RWPE2 (cell line): ENCODE data around the gene CST1.
"Not testable (repeated sequence)": the region's sequence is repeated elsewhere in the genome, so short reads cannot be mapped to it uniquely, and the experiment has no call there.

Experiments used
- ATAC-seq: fragments of 200-7000 bp; cut with Tn5 transposase; 3 replicates; pipeline ENCODE4 v1.9.1; 2021; ENCODE audit warnings: low read depth
- DNase-seq: peaks from one replicate; pipeline ENCODE4 v3.0.0-alpha.2; 2020; ENCODE audit warnings: low spot score
- H3K27ac ChIP-seq: fragments of 450-650 bp; 2 replicates; pipeline ENCODE4 v1.5.1; 2017; ENCODE audit warnings: mild to moderate bottlenecking; ENCODE audit not compliant: poor library complexity, severe bottlenecking
- H3K27me3 ChIP-seq: fragments of 250-450 bp; sonication (Bioruptor Pico); 2 replicates; pipeline ENCODE4 v1.5.1; 2021; ENCODE audit warnings: mild to moderate bottlenecking, moderate library complexity; ENCODE audit not compliant: insufficient read depth, poor library complexity, severe bottlenecking
- H3K36me3 ChIP-seq: fragments of 250-450 bp; sonication (Bioruptor Pico); 2 replicates; pipeline ENCODE4 v1.5.1; 2020; ENCODE audit warnings: low read depth, mild to moderate bottlenecking, moderate library complexity
- H3K4me1 ChIP-seq: fragments of 250-450 bp; sonication (Bioruptor Pico); 2 replicates; pipeline ENCODE4 v1.5.1; 2021; ENCODE audit warnings: mild to moderate bottlenecking, moderate library complexity; ENCODE audit not compliant: insufficient read depth, poor library complexity, severe bottlenecking
- H3K4me3 ChIP-seq: fragments of 250-450 bp; sonication (Bioruptor Pico); 2 replicates; pipeline ENCODE4 v1.5.1; 2021; ENCODE audit warnings: mild to moderate bottlenecking, moderate library complexity; ENCODE audit not compliant: severe bottlenecking
- H3K9me3 ChIP-seq: fragments of 250-450 bp; sonication (Bioruptor Pico); 2 replicates; pipeline ENCODE4 v1.5.1; 2021; ENCODE audit warnings: mild to moderate bottlenecking, moderate library complexity; ENCODE audit not compliant: severe bottlenecking
- CTCF ChIP-seq: fragments of 450-650 bp; IDR thresholded peaks from one replicate; pipeline ENCODE4 v1.5.1; 2017; ENCODE audit warnings: mild to moderate bottlenecking, moderate library complexity; ENCODE audit not compliant: poor library complexity, severe bottlenecking

The CST1 gene

GRCh38 chr20:23744817-23745216 lies 5.9 kb downstream of the CST1 start:
- DNase-seq (no peak), ATAC-seq (no peak)
- Histone ChIP-seq H3K4me3 (no peak overlapping the region), H3K9me3 (no peaks in the 10 kb centered on the region), H3K36me3 (no peaks in the 10 kb centered on the region), H3K4me1 (no peaks in the 10 kb centered on the region), H3K27me3 (no peaks in the 10 kb centered on the region), H3K27ac (no peak overlapping the region)
- TF ChIP-seq CTCF, result no peak

GRCh38 chr20:23735391-23735790 lies 15.3 kb downstream of the CST1 start:
- ATAC-seq, H3K4me1 ChIP-seq, H3K27ac ChIP-seq: not testable (repeated sequence)

GRCh38 chr20:23734949-23735348 lies 15.8 kb downstream of the CST1 start:
- not testable (repeated sequence) for H3K9me3 ChIP-seq, H3K27ac ChIP-seq, ATAC-seq, H3K4me1 ChIP-seq, H3K36me3 ChIP-seq, H3K27me3 ChIP-seq, H3K4me3 ChIP-seq, DNase-seq

More at GRCh38 chr20:23735391-23735790, 15.3 kb downstream of the CST1 start:
- not testable (repeated sequence) for H3K9me3 ChIP-seq, H3K27me3 ChIP-seq, H3K36me3 ChIP-seq, H3K4me3 ChIP-seq, DNase-seq

DNA sequence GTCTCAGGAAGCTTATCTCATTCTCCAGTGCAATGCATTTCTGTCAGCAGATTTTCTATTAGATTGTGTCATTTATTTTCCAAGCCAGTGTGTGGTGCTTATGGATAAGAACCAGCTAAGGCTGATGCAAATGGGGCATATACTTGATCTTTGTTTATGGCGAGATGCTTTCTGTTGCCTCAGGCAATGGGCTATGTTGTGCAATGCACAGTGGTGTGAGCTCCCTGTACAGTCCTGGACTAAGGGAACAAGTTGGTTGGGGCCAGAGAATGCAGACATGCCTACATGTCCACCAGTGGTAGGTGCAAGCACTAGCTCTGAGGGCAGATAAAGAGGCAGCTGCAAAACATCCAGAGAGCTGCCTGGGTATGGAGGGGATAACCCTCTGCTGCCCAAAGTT lies 16.3 kb downstream of the CST1 start:
- not testable (repeated sequence) for H3K27me3 ChIP-seq, H3K36me3 ChIP-seq, DNase-seq, H3K4me1 ChIP-seq, H3K4me3 ChIP-seq, H3K9me3 ChIP-seq, H3K27ac ChIP-seq
- peak; percentile 31; the same call in 1 of the 3 replicates for ATAC-seq

DNA sequence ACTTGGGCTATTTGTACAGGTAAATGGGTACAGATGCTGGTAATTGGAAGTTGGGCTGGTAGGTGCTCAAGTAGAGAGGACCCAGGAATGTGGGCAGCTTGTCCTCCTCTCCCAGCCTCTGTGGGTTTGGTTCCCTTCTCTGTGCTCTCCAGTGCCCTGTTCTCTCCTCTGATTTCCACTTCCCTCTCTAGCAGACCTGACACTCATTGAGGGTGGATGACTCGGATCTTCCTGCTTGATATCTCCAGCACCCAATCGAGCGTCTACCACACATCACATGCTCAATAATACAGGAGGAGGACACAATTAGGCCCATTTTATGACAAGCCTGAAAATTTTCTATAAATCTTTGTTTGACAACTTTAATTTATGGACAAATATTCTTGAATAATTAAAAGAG lies 23.7 kb downstream of the CST1 start:
- ATAC-seq, result no peak
- Histone ChIP-seq H3K27me3 (peaks cover 5% of the 10 kb centered on the region), H3K4me3 (no peak overlapping the region), H3K4me1 (no peaks in the 10 kb centered on the region), H3K36me3 (no peaks in the 10 kb centered on the region), H3K9me3 (no peaks in the 10 kb centered on the region), H3K27ac (no peak overlapping the region)
- no peak for DNase-seq
- no peak for TF ChIP-seq CTCF

GRCh38 chr20:23725102-23725501 lies 25.6 kb downstream of the CST1 start:
- Histone ChIP-seq H3K27me3 (peaks cover 5% of the 10 kb centered on the region), H3K27ac (no peak overlapping the region), H3K4me3 (no peak overlapping the region), H3K36me3 (no peaks in the 10 kb centered on the region), H3K4me1 (no peaks in the 10 kb centered on the region), H3K9me3 (no peaks in the 10 kb centered on the region)
- no peak for TF ChIP-seq CTCF
- ATAC-seq (no peak), DNase-seq (no peak)

- H3K9me3 ChIP-seq, H3K36me3 ChIP-seq, H3K27me3 ChIP-seq, H3K4me1 ChIP-seq, H3K27ac ChIP-seq, H3K4me3 ChIP-seq, DNase-seq: not testable (repeated sequence)
- ATAC-seq, result peak; percentile 80
Observed at GRCh38 chr20:23723659-23724307, 27.0 kb downstream of the CST1 start.

GRCh38 chr20:23722851-23723250 lies 27.9 kb downstream of the CST1 start:
- not testable (repeated sequence) for H3K36me3 ChIP-seq, DNase-seq, H3K4me1 ChIP-seq, H3K27me3 ChIP-seq, H3K4me3 ChIP-seq, H3K9me3 ChIP-seq, H3K27ac ChIP-seq, ATAC-seq
